HG03558 (cell line): Measurements from ENCODE around the gene C15orf61.

ENCODE experiments used
- ATAC-seq: cut with Tn5 transposase; IDR thresholded peaks from one replicate; pipeline ENCODE4 v1.9.1; 2021; ENCODE audit warnings: moderate number of reproducible peaks; ENCODE audit not compliant: unreplicated experiment; ENCODE audit errors: extremely low read depth

The C15orf61 gene

GRCh38 chr15:67512933-67513714 lies 7.8 kb upstream of the C15orf61 start:
- ATAC-seq: no peak

GRCh38 chr15:67515090-67515489 lies 5.8 kb upstream of the C15orf61 start:
- ATAC-seq: no peak

- ATAC-seq: no peak
These were observed 5.4 kb upstream of the C15orf61 start for GRCh38 chr15:67515557-67515956.

- no peak for ATAC-seq
These were observed 456 bp upstream of the C15orf61 start for GRCh38 chr15:67520321-67521028.

GRCh38 chr15:67521783-67522568 lies 1.0 kb downstream of the C15orf61 start:
- no peak for ATAC-seq

GRCh38 chr15:67523330-67523729 lies 2.4 kb downstream of the C15orf61 start:
- no peak for ATAC-seq

GRCh38 chr15:67524235-67524634 lies 3.3 kb downstream of the C15orf61 start:
- ATAC-seq: no peak

- ATAC-seq: no peak
These were observed 7.6 kb downstream of the C15orf61 start for GRCh38 chr15:67528513-67528912.

- no peak for ATAC-seq
These were observed 10.5 kb downstream of the C15orf61 start for GRCh38 chr15:67531379-67531914.

- ATAC-seq: no peak
These were observed 12.9 kb downstream of the C15orf61 start for GRCh38 chr15:67533873-67534272.

GRCh38 chr15:67534360-67534759 lies 13.4 kb downstream of the C15orf61 start:
- no peak for ATAC-seq

GRCh38 chr15:67537771-67538170 lies 16.8 kb downstream of the C15orf61 start:
- ATAC-seq: no peak

- no peak for ATAC-seq
These were observed 21.8 kb downstream of the C15orf61 start, which contains the start of gene MAP2K5 for GRCh38 chr15:67542420-67543347. Gene MAP2K5 (plus strand): TSS chr15:67542703. CDS start chr15:67543336, 633 bp downstream.

GRCh38 chr15:67543348-67543718 lies 22.4 kb downstream of the C15orf61 start:
- ATAC-seq: no peak

GRCh38 chr15:67544475-67544874 lies 23.5 kb downstream of the C15orf61 start:
- no peak for ATAC-seq

GRCh38 chr15:67545864-67546263 lies 24.9 kb downstream of the C15orf61 start:
- ATAC-seq: no peak

GRCh38 chr15:67547064-67547463 lies 26.1 kb downstream of the C15orf61 start:
- ATAC-seq: no peak

- ATAC-seq: no peak
These were observed 26.9 kb downstream of the C15orf61 start for GRCh38 chr15:67547836-67548235.

- no peak for ATAC-seq
These were observed 27.4 kb downstream of the C15orf61 start for GRCh38 chr15:67548236-67548852.
